HG02981 (cell line): Measurements from ENCODE around the gene PFKFB3.
"Not testable (repeated sequence)": the region's sequence is repeated elsewhere in the genome, so short reads cannot be mapped to it uniquely, and the experiment has no call there.

Experiments used
- ATAC-seq: cut with Tn5 transposase; IDR thresholded peaks from one replicate; pipeline ENCODE4 v1.9.1; 2021; ENCODE audit warnings: mild to moderate bottlenecking, moderate library complexity; ENCODE audit not compliant: unreplicated experiment

PFKFB3 gene

DNA sequence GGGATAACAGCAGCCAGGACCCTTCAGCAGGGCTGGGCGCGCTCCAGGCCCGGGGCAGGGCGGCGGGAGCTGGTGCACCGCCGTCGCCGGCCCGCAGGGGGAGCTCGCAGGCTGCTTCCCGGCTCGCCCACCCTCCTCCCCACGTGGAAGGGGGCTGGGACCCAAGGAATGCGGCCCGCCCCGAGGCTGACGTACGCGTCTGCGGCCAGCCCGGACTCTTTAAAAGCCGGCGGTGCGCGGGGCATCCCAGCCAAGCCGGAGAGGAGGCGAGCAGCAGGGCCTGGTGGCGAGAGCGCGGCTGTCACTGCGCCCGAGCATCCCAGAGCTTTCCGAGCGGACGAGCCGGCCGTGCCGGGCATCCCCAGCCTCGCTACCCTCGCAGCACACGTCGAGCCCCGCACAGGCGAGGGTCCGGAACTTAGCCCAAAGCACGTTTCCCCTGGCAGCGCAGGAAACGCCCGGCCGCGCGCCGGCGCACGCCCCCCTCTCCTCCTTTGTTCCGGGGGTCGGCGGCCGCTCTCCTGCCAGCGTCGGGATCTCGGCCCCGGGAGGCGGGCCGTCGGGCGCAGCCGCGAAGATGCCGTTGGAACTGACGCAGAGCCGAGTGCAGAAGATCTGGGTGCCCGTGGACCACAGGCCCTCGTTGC, at the start of gene PFKFB3:
PFKFB3 (plus strand) TSS at position 249 of the 647 bp plus-strand sequence; CDS start at position 578, 329 bp downstream.
- ATAC-seq = peak; percentile 78

DNA sequence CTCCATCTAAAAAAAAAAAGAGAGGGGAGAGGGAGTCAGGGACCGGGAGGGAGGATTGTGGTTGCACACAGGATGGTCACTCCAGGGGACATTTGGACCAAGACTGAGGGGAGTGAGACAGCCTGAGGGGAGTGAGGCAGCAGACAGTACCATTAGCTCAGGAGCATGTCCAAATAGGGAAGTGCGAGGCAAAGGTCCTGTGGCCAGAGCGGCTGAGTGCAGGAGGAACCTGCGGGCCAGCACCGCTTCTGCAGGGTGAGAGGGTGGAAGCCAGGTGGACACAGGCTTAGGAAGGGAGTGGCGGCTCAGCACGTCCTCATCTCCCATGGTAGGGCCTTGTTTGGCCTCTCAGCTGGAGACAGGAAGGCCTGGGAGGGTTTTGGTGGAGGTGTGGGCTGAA, 48.9 kb upstream of the PFKFB3 start:
- ATAC-seq = no peak

DNA sequence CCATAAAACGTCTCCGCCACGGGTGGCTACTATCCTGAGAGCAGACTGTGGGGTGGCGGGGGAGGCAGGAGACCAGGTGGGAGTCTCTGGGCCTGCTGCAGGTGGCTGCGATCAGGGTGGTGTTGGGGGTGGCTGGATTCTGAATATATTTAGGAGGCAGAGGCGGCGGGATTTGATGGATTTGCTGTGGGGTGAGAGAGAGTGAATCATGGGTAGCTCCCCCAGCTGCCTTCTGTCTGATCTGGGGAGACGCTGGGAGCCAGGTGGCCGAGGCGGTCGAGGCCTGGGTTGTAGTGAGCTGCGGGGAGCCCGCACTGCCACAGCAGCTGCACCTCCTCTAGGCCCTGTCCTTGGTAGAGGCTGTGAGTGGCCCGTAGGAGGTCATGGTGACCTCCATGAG, 48.2 kb upstream of the PFKFB3 start:
- no peak for ATAC-seq

GRCh38 chr10:6158276-6158675, 44.5 kb upstream of the PFKFB3 start:
- ATAC-seq = no peak

DNA sequence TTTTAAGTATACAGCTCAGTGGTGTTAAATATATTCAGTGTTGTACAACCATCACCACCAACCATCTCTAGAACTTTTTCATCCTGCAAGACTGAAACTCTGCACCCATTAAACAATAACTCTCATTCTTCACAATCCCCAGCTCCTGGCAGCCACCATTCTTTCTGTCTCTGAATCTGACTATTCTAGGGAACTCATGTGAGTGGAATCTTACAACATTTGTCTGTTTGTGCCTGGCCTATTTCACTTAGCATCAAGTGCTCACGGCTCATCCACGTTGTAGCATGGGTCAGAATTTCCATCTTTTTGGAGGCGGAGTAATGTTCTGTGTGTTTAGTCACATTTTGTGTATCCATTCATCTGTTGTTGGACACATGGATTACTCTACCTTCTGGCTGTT, 40.8 kb upstream of the PFKFB3 start:
- no peak for ATAC-seq

DNA sequence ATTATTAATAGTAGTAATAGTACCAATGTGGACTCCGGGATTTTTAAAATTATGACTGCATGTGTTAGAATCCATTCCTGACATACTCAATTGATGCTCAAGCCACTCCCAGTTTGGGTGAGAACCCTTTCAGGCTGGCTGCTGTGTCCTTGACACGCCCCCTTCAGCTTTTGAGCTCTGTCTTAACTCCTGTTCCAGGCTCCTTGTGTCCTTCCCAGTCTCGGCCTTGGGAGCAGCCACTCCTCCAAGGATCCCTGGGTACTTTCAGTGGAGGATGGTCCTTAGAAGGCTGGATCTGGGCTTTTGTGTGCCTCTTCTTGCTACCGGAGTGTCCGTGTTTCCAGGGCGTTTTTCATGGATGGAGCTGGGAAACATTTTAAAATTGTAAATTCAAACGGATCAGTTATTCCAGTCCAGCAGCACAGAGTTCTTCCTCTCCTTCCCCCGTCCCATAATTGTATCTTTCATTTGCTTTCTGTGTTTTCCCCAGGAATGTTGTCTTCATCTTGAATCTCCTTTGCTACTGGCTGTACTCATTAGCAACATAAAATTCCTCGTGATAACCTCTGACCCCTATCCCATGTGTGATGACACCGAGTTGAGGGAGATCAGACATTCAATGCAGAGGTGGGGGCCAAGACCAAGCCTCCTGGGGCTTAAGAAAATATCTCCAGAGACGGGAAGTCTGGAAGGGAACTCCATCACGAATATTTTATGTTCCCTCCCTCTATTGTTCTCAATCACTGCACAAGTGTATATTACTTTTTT, 40.0 kb upstream of the PFKFB3 start:
- no peak for ATAC-seq

- peak; percentile 90 for ATAC-seq
Measured at GRCh38 chr10:6163364-6164270, 39.1 kb upstream of the PFKFB3 start.

GRCh38 chr10:6164271-6165095, 38.2 kb upstream of the PFKFB3 start:
- ATAC-seq = peak; percentile 6

DNA sequence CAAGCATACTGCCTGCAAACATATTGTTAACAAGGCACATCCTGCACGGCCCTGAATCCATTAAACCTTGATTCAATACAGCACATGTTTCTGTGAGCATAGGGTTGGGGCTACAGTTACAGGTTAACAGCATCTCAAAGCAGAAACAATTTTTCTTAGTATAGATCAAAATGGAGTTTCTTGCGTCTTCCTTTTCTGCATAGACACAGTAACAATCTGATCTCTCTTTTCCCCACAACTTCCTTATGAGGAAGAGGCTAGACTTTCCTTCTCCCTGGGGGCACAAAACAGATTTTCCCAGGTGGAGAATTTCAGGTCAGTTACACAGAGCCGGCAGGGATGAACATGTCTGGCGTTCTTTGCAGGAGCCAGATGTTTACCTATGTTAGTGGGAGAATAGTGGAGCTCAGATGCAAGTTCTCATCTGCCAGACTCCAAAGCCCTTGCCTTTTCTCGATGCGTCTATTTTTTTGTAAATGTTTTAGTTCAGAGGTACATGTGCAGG, 37.5 kb upstream of the PFKFB3 start:
- ATAC-seq = no peak

- ATAC-seq = not testable (repeated sequence)
Measured at GRCh38 chr10:6165933-6166332, 36.8 kb upstream of the PFKFB3 start.

GRCh38 chr10:6167456-6167855, 35.3 kb upstream of the PFKFB3 start:
- ATAC-seq = no peak

DNA sequence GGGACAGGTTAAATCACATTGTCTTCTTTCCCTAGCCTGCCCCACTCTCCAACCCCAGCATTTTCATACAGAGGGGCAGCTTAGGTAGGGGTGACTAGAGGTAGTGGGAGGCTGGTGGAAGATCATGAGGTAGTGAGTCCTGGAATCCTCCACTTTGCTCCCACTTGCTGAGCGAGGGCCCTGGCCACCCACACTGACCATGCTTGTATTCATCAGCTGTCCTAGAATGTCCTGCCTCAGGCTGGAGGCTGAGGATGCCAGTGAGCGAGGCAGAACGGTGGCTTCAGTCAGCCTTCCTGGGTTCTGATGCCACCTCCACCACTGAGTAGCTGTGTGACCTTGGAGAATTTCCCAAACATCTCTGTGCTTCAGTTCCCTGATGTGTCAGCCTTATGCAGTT, 34.6 kb upstream of the PFKFB3 start:
- ATAC-seq = no peak

GRCh38 chr10:6170638-6171037, 32.1 kb upstream of the PFKFB3 start:
- ATAC-seq = no peak

DNA sequence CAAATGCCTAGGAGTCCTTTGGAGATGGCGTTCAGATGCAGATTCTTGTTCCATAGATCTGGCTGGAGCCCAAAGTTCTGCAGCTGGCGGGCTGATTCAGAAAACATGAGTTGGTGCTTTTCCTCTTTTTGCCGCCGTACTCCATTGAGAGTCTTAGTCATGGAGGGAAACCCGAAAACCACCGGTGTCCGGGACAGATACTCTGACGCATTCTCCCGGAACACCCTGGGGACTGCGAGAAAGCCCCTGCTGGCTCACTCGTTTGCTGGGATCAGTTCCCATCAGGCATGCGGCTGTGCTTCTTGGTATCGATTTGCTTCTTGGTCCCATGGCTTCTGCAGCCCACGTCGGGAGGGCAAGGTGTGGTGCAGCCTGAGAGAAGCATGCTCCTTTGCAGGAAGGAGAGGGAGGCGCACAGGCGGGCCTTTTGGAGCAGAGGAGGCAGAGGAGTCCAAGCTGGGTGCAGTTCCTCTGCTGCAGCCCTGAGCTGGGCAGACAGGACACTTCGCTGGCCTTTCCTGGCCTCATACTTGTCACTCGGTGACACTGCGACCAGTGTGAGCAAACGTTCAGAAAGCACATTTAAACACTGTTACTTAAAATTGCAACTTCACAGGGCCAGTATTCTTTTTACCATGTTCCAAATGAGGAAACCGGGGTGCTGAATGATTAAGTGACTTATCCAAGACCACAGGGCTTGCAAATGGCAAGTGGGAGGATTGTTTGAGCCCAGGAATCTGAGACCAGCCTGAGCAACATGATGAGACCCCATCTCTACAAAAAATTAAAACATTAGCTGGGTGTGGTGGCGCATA, 30.6 kb upstream of the PFKFB3 start:
- ATAC-seq = no peak

DNA sequence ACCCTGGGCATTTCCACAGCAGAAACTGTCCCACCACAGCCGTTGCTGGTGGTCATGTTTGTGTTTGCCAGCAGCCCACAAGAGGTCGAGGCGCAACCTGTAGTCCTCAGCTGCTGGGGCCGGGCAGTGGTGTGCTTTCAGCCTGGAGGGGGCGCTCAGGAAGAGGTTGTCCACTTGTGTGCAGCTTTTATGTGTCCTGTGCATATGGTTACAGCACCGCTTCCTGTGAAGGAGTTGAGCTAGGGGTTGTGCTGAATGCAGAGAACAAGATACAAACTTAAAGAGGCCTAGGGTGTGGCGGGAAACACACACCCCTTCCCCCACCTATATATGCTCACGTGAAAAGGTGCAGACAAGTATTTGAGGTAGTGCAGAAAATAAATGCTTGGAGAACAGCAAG, 29.5 kb upstream of the PFKFB3 start:
- no peak for ATAC-seq

DNA sequence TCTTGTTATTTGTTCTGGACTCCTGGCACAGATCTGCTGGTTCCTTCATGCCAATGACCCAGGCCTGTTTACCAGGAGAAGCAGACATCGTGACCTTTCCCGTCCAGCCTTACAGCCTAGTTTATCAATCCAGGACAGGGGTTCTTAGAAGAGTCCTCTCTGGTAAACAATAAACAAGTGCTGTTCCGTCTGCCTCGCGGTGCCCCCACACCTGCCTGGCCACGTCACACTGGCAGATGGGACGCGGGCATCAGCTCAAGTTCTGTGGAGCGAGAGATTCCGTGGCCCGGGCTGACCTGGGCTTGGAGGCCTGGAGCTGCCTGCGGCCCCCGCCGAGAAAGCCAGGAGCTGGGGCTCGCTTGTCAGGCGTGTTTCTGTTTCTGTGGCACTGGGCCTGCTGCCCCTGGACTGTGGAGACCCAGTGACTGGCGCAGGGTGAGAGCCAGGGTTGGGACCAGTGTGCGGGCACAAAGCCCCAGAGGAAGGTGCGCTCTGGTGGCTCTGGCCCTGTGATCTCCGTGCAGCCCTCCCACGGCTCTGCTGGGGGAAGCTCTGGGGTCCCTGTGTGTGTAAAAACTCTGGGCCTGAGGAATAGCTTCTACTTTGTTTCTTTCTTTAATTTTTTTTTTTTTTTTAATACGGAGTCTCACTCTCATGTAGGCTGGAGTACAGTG, 28.4 kb upstream of the PFKFB3 start:
- ATAC-seq = no peak

DNA sequence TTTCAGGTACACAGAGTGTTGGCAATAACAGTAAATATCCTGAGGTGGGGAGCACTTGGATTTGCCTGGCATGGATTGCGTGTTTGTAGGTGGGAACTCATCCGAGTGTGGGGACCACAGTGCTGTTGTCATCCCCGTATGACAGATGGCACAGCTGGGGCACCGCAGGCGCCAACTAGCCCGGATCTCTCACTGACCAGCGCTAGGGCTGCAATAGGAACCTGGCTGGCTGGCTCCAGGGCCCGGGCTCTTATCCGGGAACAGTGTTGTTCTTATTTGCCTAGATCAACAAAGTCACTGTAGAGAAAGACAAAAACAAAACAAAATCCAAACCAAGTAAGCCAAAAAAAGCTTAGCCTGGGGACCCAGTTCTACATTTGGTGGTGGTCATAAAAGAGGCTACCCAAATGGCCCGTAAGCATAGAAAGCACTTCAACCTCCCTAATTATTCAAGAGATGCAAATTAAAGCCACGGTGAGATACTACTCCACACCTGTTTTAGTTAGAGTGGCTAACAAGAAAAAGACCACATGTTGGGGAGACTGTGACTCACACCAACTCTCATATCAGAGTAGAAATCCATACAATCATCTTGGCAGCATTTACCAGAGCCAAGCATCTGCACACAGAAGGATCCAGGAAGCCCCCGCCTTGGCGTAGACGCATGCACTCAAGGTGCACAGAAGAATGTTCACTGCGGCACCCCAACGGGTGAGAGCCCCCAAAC, 27.2 kb upstream of the PFKFB3 start:
- no peak for ATAC-seq

DNA sequence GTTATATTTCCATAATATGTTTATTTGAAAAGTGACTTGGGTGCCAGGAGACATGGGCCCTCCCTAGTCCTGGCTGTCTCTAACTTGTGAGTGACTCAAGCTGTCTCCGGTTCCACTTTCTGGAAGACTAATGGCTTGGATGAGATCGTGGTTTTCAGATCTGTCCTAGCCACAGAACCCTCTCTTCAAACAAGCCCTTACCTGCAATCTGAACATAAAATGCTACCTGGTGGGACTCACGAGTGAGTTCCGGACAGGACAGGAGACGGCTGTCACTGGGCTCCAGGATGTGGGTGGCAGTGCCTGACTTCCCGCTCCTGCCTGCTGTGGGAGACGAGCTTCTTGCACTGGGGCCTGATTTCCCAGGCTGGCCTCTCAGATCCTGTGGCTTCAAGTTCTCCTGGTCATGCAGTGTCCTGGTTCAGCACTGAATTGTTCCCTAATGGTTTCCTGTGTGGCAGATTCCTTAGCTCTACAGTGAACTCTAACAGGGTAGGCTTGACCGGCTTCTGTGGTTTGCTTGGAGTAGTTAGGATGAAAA, 26.0 kb upstream of the PFKFB3 start:
- no peak for ATAC-seq
